ENCODE measurements around the gene USP17L19.
"Not testable (repeated sequence)": the region's sequence is repeated elsewhere in the genome, so short reads cannot be mapped to it uniquely, and the experiment has no call there.

- TF ChIP-seq, protein P1, sequence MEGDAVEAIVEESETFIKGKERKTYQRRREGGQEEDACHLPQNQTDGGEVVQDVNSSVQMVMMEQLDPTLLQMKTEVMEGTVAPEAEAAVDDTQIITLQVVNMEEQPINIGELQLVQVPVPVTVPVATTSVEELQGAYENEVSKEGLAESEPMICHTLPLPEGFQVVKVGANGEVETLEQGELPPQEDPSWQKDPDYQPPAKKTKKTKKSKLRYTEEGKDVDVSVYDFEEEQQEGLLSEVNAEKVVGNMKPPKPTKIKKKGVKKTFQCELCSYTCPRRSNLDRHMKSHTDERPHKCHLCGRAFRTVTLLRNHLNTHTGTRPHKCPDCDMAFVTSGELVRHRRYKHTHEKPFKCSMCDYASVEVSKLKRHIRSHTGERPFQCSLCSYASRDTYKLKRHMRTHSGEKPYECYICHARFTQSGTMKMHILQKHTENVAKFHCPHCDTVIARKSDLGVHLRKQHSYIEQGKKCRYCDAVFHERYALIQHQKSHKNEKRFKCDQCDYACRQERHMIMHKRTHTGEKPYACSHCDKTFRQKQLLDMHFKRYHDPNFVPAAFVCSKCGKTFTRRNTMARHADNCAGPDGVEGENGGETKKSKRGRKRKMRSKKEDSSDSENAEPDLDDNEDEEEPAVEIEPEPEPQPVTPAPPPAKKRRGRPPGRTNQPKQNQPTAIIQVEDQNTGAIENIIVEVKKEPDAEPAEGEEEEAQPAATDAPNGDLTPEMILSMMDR (IDR thresholded peaks at IDR 0.05) = not testable (repeated sequence)
- TF ChIP-seq EZH2, EZH2phosphoT487 (IDR thresholded peaks at IDR 0.05): not testable (repeated sequence)
Measured at GRCh38 chr4:9271719-9272118, 18.5 kb downstream of the USP17L19 start.

All from neural progenitor cell (in vitro differentiated cells).